Measurements from ENCODE around the gene SPECC1. TPM values are rescaled to one million over a fixed set of nuclear protein-coding genes. Genes with fewer than 3 reads are reported as not detected.

The SPECC1 gene
- total and polyA plus RNA-seq, 10 of the 15 experiments (the other 5 are each of a cell fraction or from before 2014, with no cell fraction given): 6.4 to 40.6 (median 23.9) TPM

GRCh38 chr17:20051624-20052023, 42.5 kb downstream of the SPECC1 start:
- in situ Hi-C loops (cut with MboI): no loop called here
- FAIRE-seq (no peak), DNase-seq (ENCODE audit: low read depth, low spot score) (no peak), ATAC-seq (no peak)
- Histone ChIP-seq H3K4me1 (ENCODE audit: control insufficient read depth, insufficient read depth, low read length) (no peaks in the 10 kb centered on the region), H3K4me2 (ENCODE audit: control insufficient read depth, insufficient read depth) (no peak overlapping the region), H3K9ac (ENCODE audit: control insufficient read depth, insufficient read depth, low read length) (no peak overlapping the region), H3K79me2 (ENCODE audit: control insufficient read depth, insufficient read depth, low read length) (no peaks in the 10 kb centered on the region), H3K4me3 (no peak overlapping the region), H3K27ac (ENCODE audit: control insufficient read depth, insufficient read depth) (no peak overlapping the region), H3K9me3 (replicated peaks; ENCODE audit: control insufficient read depth, insufficient read depth, low read length) (peaks cover 1% of the 10 kb centered on the region; the same call in 1 of the 3 replicates), H2AFZ (ENCODE audit: control insufficient read depth, low read depth, low read length) (no peak overlapping the region), H3K27me3 (replicated peaks in 1 of 2; ENCODE audit: control insufficient read depth in 2 of 2, insufficient read depth in 2 of 2, low read length in 1 of 2) (no peaks in the 10 kb centered on the region), H3K36me3 (ENCODE audit: control insufficient read depth in 2 of 2, insufficient read depth in 2 of 2, low read length in 1 of 2) (no peaks in the 10 kb centered on the region), H4K20me1 (ENCODE audit: control insufficient read depth, insufficient read depth) (no peaks in the 10 kb centered on the region)
- POLR2A ChIA-PET: no interaction called here
- BruUV-seq (replicated peaks): no TSS peak
- TF ChIP-seq CREB1 (IDR thresholded peaks at IDR 0.05; ENCODE audit: low read depth) (no peak), CHD4 (IDR thresholded peaks at IDR 0.05) (no peak), REST (IDR thresholded peaks at IDR 0.05; ENCODE audit: low read depth, low read length) (no peak), BCL11A (IDR thresholded peaks at IDR 0.05; ENCODE audit: low read depth, low read length) (no peak), ETV6 (conservative IDR thresholded peaks at IDR 0.05 in 1 of 2, IDR thresholded peaks at IDR 0.05 in 1 of 2; ENCODE audit: borderline replicate concordance in 1 of 2, low read depth in 1 of 2) (no peak), CUX1 (IDR thresholded peaks at IDR 0.05; ENCODE audit: insufficient replicate concordance, low read depth, low read length) (no peak), ZSCAN29 (IDR thresholded peaks at IDR 0.05) (no peak), FOXM1 (IDR thresholded peaks at IDR 0.05; ENCODE audit: low read depth, low read length) (no peak), RBBP5 (conservative IDR thresholded peaks at IDR 0.05) (no peak), SREBF1 (IDR thresholded peaks at IDR 0.05; ENCODE audit: low read length) (no peak)
- CTCF ChIA-PET: no interaction called here
- intact Hi-C loops (cut with micrococcal nuclease; ENCODE audit: unreplicated experiment): no loop called here
- SMC1A ChIA-PET (ENCODE audit: uncharacterized antibody, unreplicated experiment): no interaction called here
- 98% methylated on average over 2 of the region's 2 CpGs for WGBS (ENCODE audit: insufficient coverage, insufficient replicate concordance, low lambda C conversion rate, missing lambda C conversion rate)
- RAD21 ChIA-PET (ENCODE audit: unreplicated experiment): no interaction called here
